Cardiac fibroblast (primary cell): Measurements from ENCODE around the gene DCT.

Experiments used
- DNase-seq, 2 donors: peaks; one replicate each; pipeline versions ENCODE4 v3.0.0 to v3.0.0-alpha.2; 2010; ENCODE audit warnings: low read depth in 2 of 2
- H3K4me3 ChIP-seq, 2 donors: replicated peaks in 1 of 2; 1 replicate in 1 of 2; 2 replicates in 1 of 2; pipeline ENCODE4 v1.5.1; 2011; ENCODE audit warnings: low read depth in 2 of 2, low read length in 2 of 2, mild to moderate bottlenecking in 2 of 2, moderate library complexity in 1 of 2
- CTCF ChIP-seq: IDR thresholded peaks from one replicate; pipeline ENCODE4 v1.5.1; 2011; ENCODE audit warnings: low read depth, mild to moderate bottlenecking, low read length, inconsistent platforms

DCT gene

GRCh38 chr13:94394723-94395122 lies 84.8 kb downstream of the DCT start:
- no peak for TF ChIP-seq CTCF
- no peak for DNase-seq
- no peak overlapping the region for H3K4me3 ChIP-seq

GRCh38 chr13:94390881-94391280 lies 88.6 kb downstream of the DCT start:
- peak in 1 of 2 donors; percentile 60 for DNase-seq
- no peak overlapping the region for H3K4me3 ChIP-seq
- TF ChIP-seq CTCF = no peak

- no peak overlapping the region for H3K4me3 ChIP-seq
- DNase-seq = peak in 1 of 2 donors; percentile 19
- TF ChIP-seq CTCF = no peak
These were observed 89.7 kb downstream of the DCT start for GRCh38 chr13:94389604-94390351.

GRCh38 chr13:94387047-94387446 lies 92.4 kb downstream of the DCT start:
- H3K4me3 ChIP-seq = no peak overlapping the region
- no peak for DNase-seq
- TF ChIP-seq CTCF = no peak
